GM21381 (cell line): ENCODE data around the gene PADI2.

Source experiments
- ATAC-seq: cut with Tn5 transposase; IDR thresholded peaks from one replicate; pipeline ENCODE4 v1.9.1; 2021; ENCODE audit warnings: mild to moderate bottlenecking, moderate library complexity; ENCODE audit not compliant: unreplicated experiment

The PADI2 gene

DNA sequence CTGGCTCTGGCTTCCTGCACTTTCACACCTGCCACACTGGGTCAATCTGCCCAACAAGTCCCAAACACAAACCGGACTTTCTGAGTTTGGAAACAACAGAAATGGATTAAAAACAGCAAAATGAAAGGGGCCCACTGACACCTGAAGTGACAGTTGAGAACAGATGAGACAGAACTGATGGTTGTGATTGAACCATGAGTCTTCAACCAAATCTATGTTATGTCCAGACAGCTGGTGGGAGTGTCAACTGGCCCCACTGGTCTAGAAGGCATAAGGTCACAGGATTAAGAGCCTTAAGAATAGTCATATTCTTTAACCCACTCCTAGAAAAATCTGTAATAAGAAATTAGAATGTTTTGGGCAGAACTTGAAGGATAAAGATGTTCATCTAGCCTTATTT is 94.5 kb downstream of the PADI2 start:
- no peak for ATAC-seq

DNA sequence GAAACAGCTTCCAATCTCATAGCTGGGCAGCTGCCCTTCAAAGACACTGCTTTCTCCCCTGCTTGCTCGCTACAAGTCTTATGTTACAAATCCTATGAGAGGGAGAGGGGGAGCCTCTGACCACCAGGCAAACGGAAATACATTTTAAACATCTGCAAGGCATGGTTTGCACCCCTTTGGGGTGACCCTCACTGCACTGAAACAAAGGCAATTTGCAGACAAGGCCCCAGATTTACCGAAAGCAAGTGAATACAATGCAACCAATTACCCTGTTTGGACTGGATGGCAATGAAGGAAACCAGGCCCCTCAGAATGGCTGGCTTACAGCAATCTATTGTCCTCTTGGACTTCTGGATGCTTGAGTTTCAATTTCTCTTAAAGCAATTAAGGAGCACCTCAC is 95.7 kb downstream of the PADI2 start:
- ATAC-seq, result no peak

DNA sequence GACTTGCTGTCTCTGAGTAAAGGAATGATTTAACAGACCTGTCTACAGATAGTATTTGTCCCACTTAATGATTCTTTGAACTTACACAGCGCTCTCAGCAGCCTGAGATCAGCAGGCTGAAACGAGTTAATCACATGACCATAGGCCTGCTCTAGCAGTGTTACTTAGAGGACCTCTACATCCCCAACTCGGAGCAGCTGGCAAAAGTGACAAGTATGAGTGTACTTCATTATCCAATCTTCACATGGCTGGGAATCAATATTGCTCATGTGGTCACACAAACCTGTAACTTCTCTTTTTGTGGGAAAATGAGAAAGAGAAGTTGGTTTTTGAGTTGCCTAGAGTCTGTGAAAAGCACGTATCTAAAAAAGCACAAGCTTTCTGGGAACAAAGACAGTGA is 96.1 kb downstream of the PADI2 start:
- peak; percentile 53 for ATAC-seq

DNA sequence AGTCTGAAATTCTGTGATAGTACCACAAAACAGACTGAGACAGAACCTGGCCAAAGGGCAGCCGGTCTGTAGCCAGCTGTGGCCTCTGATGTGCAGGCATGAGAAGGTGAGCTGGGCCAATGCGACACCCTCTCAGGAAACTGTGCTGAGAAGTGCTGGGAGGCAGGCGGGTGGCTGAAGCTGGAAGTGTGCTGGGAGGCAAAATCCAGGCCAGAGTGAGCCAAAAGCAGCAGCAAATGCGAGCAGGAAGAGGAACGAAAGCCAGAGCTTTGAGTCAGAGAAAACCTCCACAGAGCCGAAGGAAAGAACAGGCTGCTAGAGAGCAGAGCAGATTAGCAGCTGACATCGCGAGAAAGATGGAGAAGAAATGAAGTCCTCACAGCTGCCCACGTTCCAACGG is 97.4 kb downstream of the PADI2 start:
- ATAC-seq, result no peak

DNA sequence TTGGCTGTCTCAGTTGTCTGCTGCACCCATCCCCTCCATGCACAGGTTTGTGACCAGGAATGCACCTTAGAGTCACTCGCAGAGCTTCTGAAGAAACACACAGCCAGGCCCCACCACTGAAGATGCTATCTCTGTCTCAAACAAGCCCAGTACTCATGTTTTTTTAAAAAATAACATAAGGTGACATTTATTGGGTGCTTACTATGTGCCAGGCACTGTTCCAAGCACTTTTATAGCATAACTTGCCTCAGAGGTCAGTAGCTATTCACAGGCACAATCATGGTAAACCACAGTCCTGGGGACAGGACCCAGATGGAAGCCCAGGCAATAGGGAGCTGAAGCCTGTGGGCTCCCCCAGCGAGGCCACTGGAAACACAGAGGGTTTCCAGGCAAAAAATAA is 98.7 kb downstream of the PADI2 start:
- no peak for ATAC-seq

DNA sequence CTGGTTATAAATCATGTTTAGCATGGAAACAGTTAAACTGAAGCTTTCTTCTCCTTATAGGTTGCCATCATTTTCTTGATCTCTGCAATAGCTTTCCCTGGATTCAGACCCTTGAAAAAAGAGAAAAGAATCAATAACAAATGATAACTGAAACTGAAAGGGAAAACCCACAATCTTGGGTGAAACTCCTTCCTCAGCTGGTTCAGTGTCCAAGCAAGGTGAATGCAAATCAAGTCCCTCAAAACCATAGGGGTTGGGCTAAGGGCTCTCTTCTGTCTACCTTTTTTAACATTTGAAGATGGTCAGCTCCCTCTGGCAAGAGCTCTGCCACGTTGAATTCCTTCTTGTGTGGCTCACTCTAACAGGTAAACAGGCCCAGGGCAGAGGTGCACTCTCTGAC is 100.4 kb downstream of the PADI2 start:
- peak; percentile 48 for ATAC-seq

DNA sequence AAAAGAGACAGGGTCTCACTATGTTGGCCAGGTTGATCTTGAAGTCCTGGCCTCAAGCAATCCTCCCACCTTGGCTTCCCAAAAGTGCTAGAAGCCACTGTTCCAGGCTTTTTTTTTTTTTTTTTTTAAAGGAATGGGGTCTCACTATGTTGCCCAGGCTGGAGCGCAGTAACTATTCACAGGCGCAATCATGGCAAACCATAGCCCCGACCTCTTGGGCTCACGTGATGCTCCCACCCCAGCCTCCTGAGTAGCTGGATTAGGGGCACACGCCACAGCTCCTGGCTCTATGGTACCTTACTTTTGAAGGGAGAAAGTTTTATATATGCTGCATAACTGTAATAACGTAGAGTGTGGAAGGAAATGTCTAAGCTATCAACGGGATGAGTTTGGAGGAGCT is 101.8 kb downstream of the PADI2 start:
- ATAC-seq, result no peak
